GM19452 (cell line): ENCODE data around the gene ROPN1B.
"Not testable (repeated sequence)": the region's sequence is repeated elsewhere in the genome, so short reads cannot be mapped to it uniquely, and the experiment has no call there.

Experiments
- ATAC-seq: cut with Tn5 transposase; IDR thresholded peaks from one replicate; pipeline ENCODE4 v1.9.1; 2021; ENCODE audit not compliant: unreplicated experiment

The ROPN1B gene

GRCh38 chr3:125957674-125958510 lies 11.1 kb upstream of the ROPN1B start:
- ATAC-seq, result no peak

GRCh38 chr3:125958511-125959316 lies 10.3 kb upstream of the ROPN1B start:
- ATAC-seq, result no peak

GRCh38 chr3:125959317-125960065 lies 9.5 kb upstream of the ROPN1B start:
- ATAC-seq, result no peak

GRCh38 chr3:125960066-125960424 lies 8.9 kb upstream of the ROPN1B start:
- ATAC-seq, result no peak

- no peak for ATAC-seq
Observed at GRCh38 chr3:125960456-125961288, 8.3 kb upstream of the ROPN1B start.

- no peak for ATAC-seq
Observed at GRCh38 chr3:125961289-125961589, 7.7 kb upstream of the ROPN1B start.

- ATAC-seq, result not testable (repeated sequence)
Observed at GRCh38 chr3:125963834-125964233, 5.1 kb upstream of the ROPN1B start.

- ATAC-seq, result no peak
Observed at GRCh38 chr3:125965505-125965904, 3.5 kb upstream of the ROPN1B start.

- no peak for ATAC-seq
Observed at GRCh38 chr3:125967156-125967555, 1.8 kb upstream of the ROPN1B start.

GRCh38 chr3:125968121-125968520 lies 857 bp upstream of the ROPN1B start:
- ATAC-seq, result not testable (repeated sequence)

GRCh38 chr3:125971997-125972944 lies 3.3 kb downstream of the ROPN1B start:
- ATAC-seq, result not testable (repeated sequence)

GRCh38 chr3:125975245-125976002 lies 6.4 kb downstream of the ROPN1B start:
- ATAC-seq, result not testable (repeated sequence)

GRCh38 chr3:125976003-125976390 lies 7.0 kb downstream of the ROPN1B start:
- ATAC-seq, result not testable (repeated sequence)

- ATAC-seq, result not testable (repeated sequence)
Observed at GRCh38 chr3:125977104-125977503, 8.1 kb downstream of the ROPN1B start.

- ATAC-seq, result not testable (repeated sequence)
Observed at GRCh38 chr3:125984951-125985350, 16.0 kb downstream of the ROPN1B start.

GRCh38 chr3:125990253-125990970 lies 21.4 kb downstream of the ROPN1B start:
- ATAC-seq, result peak; percentile 55

GRCh38 chr3:125996751-125997150 lies 27.8 kb downstream of the ROPN1B start:
- not testable (repeated sequence) for ATAC-seq

GRCh38 chr3:126002189-126002588 lies 33.2 kb downstream of the ROPN1B start:
- no peak for ATAC-seq
